ENCODE measurements around the gene GULP1.

The GULP1 gene

GRCh38 chr2:188414411-188414810, 122.7 kb downstream of the GULP1 start:
- Mint-ChIP-seq H3K4me3 (no peak overlapping the region), H3K27me3 (ENCODE audit: low read depth, poor library complexity) (no peaks in the 10 kb centered on the region), H3K27ac (no peak overlapping the region), H3K36me3 (ENCODE audit: low read depth) (peaks cover 38% of the 10 kb centered on the region), H3K9me3 (peaks cover 41% of the 10 kb centered on the region), H3K4me1 (no peaks in the 10 kb centered on the region)
- no peak for DNase-seq
- TF ChIP-seq CTCF (IDR thresholded peaks at IDR 0.05) = no peak

GRCh38 chr2:188414869-188415753, 123.4 kb downstream of the GULP1 start:
- H3K27ac Mint-ChIP-seq = no peak overlapping the region

GRCh38 chr2:188415754-188416083, 124.0 kb downstream of the GULP1 start:
- DNase-seq = no peak
- Mint-ChIP-seq H3K4me1 (no peaks in the 10 kb centered on the region), H3K9me3 (peaks cover 41% of the 10 kb centered on the region), H3K27ac (no peak overlapping the region), H3K36me3 (ENCODE audit: low read depth) (peaks cover 41% of the 10 kb centered on the region), H3K4me3 (no peak overlapping the region), H3K27me3 (ENCODE audit: low read depth, poor library complexity) (no peaks in the 10 kb centered on the region)
- TF ChIP-seq CTCF (IDR thresholded peaks at IDR 0.05) = no peak

More at GRCh38 chr2:188414869-188415753, 123.4 kb downstream of the GULP1 start:
- no peak for DNase-seq
- H3K27me3 Mint-ChIP-seq (ENCODE audit: low read depth, poor library complexity) = no peaks in the 10 kb centered on the region
- no peak overlapping the region for H3K4me3 Mint-ChIP-seq
- H3K4me1 Mint-ChIP-seq = no peaks in the 10 kb centered on the region
- peaks cover 42% of the 10 kb centered on the region for H3K9me3 Mint-ChIP-seq
- TF ChIP-seq CTCF (IDR thresholded peaks at IDR 0.05) = no peak
- peaks cover 41% of the 10 kb centered on the region for H3K36me3 Mint-ChIP-seq (ENCODE audit: low read depth)

GRCh38 chr2:188416367-188416766, 124.7 kb downstream of the GULP1 start:
- no peak for TF ChIP-seq CTCF (IDR thresholded peaks at IDR 0.05)
- Mint-ChIP-seq H3K36me3 (ENCODE audit: low read depth) (peaks cover 40% of the 10 kb centered on the region), H3K4me3 (no peak overlapping the region), H3K9me3 (peaks cover 40% of the 10 kb centered on the region), H3K4me1 (no peaks in the 10 kb centered on the region), H3K27ac (peak overlapping the region; percentile 24), H3K27me3 (ENCODE audit: low read depth, poor library complexity) (no peaks in the 10 kb centered on the region)
- DNase-seq = no peak

- peaks cover 16% of the 10 kb centered on the region for H3K9me3 Mint-ChIP-seq
- H3K4me3 Mint-ChIP-seq = no peak overlapping the region
- H3K27me3 Mint-ChIP-seq (ENCODE audit: low read depth, poor library complexity) = no peaks in the 10 kb centered on the region
- H3K36me3 Mint-ChIP-seq (ENCODE audit: low read depth) = peaks cover 18% of the 10 kb centered on the region
- H3K27ac Mint-ChIP-seq = no peak overlapping the region
- no peaks in the 10 kb centered on the region for H3K4me1 Mint-ChIP-seq
- DNase-seq = no peak
- no peak for TF ChIP-seq CTCF (IDR thresholded peaks at IDR 0.05)
These were observed 131.1 kb downstream of the GULP1 start for GRCh38 chr2:188422726-188423125.

- no peak overlapping the region for H3K4me3 Mint-ChIP-seq
- peaks cover 7% of the 10 kb centered on the region for H3K36me3 Mint-ChIP-seq (ENCODE audit: low read depth)
- TF ChIP-seq CTCF (IDR thresholded peaks at IDR 0.05) = no peak
- no peaks in the 10 kb centered on the region for H3K4me1 Mint-ChIP-seq
- peaks cover 6% of the 10 kb centered on the region for H3K9me3 Mint-ChIP-seq
- H3K27ac Mint-ChIP-seq = no peak overlapping the region
- DNase-seq = no peak
- no peaks in the 10 kb centered on the region for H3K27me3 Mint-ChIP-seq (ENCODE audit: low read depth, poor library complexity)
These were observed 133.6 kb downstream of the GULP1 start for GRCh38 chr2:188425266-188425665.
